ENCODE measurements around the gene DPM1.

The DPM1 gene

GRCh38 chr20:50957798-50958614, at the start of gene DPM1:
TSS of gene DPM1 (minus strand) at chr20:50958532. CDS start at chr20:50958523, 9 bp downstream.
- DNase-seq, result peak; percentile 17 to 86

- DNase-seq, result no peak
Observed at GRCh38 chr20:51005214-51005613, 46.9 kb upstream of the DPM1 start.

GRCh38 chr20:51004781-51005180, 46.4 kb upstream of the DPM1 start:
- no peak for DNase-seq

- no peak for DNase-seq
Observed at GRCh38 chr20:51004305-51004727, 46.0 kb upstream of the DPM1 start.

GRCh38 chr20:51003753-51004152, 45.4 kb upstream of the DPM1 start:
- DNase-seq, result no peak

GRCh38 chr20:51002633-51003032, 44.3 kb upstream of the DPM1 start:
- no peak for DNase-seq

GRCh38 chr20:51001430-51002265, 43.3 kb upstream of the DPM1 start:
- DNase-seq, result no peak

GRCh38 chr20:50999355-50999754, 41.0 kb upstream of the DPM1 start:
- DNase-seq, result no peak

GRCh38 chr20:50996901-50997865, 38.9 kb upstream of the DPM1 start:
- no peak for DNase-seq

- no peak for DNase-seq
Observed at GRCh38 chr20:50995506-50995905, 37.2 kb upstream of the DPM1 start.

GRCh38 chr20:50993876-50994275, 35.5 kb upstream of the DPM1 start:
- no peak for DNase-seq

- peak; percentile 36 to 39 for DNase-seq
Observed at GRCh38 chr20:50992733-50993457, 34.6 kb upstream of the DPM1 start.

- DNase-seq, result no peak
Observed at GRCh38 chr20:50992336-50992732, 34.0 kb upstream of the DPM1 start.

- no peak for DNase-seq
Observed at GRCh38 chr20:50991076-50991475, 32.7 kb upstream of the DPM1 start.

GRCh38 chr20:50987493-50988210, 29.3 kb upstream of the DPM1 start:
- DNase-seq, result peak; percentile 49 to 79

- no peak for DNase-seq
Observed at GRCh38 chr20:50983321-50983720, 25.0 kb upstream of the DPM1 start.

- peak in 1 of 2 donors; percentile 19 for DNase-seq
Observed at GRCh38 chr20:50982363-50982762, 24.0 kb upstream of the DPM1 start.

- DNase-seq, result no peak
Observed at GRCh38 chr20:50981714-50982048, 23.3 kb upstream of the DPM1 start.

GRCh38 chr20:50980851-50981713, 22.8 kb upstream of the DPM1 start:
- DNase-seq, result peak; percentile 52 to 57

GRCh38 chr20:50980071-50980681, 21.8 kb upstream of the DPM1 start:
- DNase-seq, result peak in 1 of 2 donors; percentile 27
